ENCODE data around the gene MAGI2. TPM values are rescaled to one million over a fixed set of nuclear protein-coding genes. Genes with fewer than 3 reads are reported as not detected.

MAGI2 gene
- total RNA-seq, 4 donors from 2014 or later = 0.23 to 5.5 (median 0.45) TPM

DNA sequence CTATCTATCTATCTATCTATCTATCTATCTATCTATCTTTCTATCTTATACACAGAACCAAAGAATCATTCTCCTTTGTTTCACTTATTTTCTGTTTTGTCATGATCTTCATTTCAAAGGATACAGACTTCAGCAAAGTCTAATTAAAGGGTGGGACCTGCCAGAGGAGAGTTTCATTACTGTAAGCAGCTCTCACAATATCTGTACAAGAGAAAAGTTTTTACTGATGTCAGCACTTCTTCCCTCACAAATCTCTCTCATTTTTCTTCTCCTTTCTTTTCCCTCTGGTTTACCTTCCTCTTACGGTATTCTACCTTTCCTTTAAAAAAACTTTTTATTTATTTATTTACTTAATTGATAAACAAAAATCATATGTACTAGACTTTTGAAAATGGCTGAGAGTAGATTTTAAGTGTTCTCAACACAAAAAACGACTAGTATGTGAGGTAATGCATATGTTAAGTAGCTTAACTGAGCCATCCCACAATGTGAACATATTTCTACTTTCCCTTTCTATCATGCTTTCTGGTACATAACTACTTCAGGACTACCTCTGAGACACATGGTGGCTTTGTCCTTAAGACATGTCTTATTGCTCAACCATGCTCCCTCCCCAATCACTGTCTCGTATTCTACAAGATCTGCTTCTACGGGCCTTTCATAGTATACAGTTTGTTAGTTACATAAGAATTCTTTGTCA is 955.6 kb downstream of the MAGI2 start:
- TF ChIP-seq POLR2A (IDR thresholded peaks at IDR 0.05) = no peak
- TF ChIP-seq, protein P1, sequence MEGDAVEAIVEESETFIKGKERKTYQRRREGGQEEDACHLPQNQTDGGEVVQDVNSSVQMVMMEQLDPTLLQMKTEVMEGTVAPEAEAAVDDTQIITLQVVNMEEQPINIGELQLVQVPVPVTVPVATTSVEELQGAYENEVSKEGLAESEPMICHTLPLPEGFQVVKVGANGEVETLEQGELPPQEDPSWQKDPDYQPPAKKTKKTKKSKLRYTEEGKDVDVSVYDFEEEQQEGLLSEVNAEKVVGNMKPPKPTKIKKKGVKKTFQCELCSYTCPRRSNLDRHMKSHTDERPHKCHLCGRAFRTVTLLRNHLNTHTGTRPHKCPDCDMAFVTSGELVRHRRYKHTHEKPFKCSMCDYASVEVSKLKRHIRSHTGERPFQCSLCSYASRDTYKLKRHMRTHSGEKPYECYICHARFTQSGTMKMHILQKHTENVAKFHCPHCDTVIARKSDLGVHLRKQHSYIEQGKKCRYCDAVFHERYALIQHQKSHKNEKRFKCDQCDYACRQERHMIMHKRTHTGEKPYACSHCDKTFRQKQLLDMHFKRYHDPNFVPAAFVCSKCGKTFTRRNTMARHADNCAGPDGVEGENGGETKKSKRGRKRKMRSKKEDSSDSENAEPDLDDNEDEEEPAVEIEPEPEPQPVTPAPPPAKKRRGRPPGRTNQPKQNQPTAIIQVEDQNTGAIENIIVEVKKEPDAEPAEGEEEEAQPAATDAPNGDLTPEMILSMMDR (IDR thresholded peaks at IDR 0.05) = no peak
- WGBS, 2 donors = 72 to 73% methylated on average over 4 of the region's 4 CpGs

DNA sequence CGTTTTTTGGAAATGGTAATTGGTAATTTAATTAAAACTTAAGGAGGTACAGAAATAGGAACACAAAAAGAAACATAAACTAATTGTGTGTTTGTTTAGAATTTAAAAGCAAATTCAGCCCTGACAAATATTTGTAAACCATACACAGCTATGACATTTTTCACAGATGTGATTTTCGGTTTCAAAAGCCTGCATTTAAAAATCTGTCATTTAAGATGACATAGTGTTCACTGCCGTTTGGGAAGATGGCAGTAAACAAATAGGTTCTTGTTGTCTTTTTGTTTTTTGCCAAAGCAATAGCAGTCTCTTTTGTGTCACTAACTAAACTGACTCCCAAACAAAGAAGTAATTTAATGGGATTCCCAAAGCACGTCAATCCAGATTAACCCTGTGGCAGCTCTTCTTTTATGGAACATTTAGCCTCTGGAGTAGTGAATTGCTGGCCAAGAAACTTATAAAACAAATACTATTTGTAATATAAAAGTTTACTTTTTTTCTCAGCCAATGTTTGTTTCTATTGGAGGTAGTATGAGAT is 957.3 kb downstream of the MAGI2 start:
- intact Hi-C loops (cut with DNase I) = no loop called here
- no peaks in the 10 kb centered on the region for H3K9me3 ChIP-seq
- no peaks in the 10 kb centered on the region for H3K27me3 ChIP-seq
- H3K27ac ChIP-seq = no peak overlapping the region
- H3K4me1 ChIP-seq = no peaks in the 10 kb centered on the region
- WGBS, 2 donors = 44 to 45% methylated on average over 4 of the region's 4 CpGs
- TF ChIP-seq POLR2A (IDR thresholded peaks at IDR 0.05) = no peak
- TF ChIP-seq, protein P1 (IDR thresholded peaks at IDR 0.05) = no peak
- H3K36me3 ChIP-seq = no peaks in the 10 kb centered on the region
- DNase-seq = no peak
- H3K4me3 ChIP-seq = no peak overlapping the region

More for the DNA sequence above, 955.6 kb downstream of the MAGI2 start:
- no peak overlapping the region for H3K4me3 ChIP-seq
- no peaks in the 10 kb centered on the region for H3K36me3 ChIP-seq
- DNase-seq = no peak
- intact Hi-C loops (cut with DNase I) = no loop called here
- H3K27ac ChIP-seq = no peak overlapping the region
- H3K9me3 ChIP-seq = no peaks in the 10 kb centered on the region
- H3K4me1 ChIP-seq = no peaks in the 10 kb centered on the region
- no peaks in the 10 kb centered on the region for H3K27me3 ChIP-seq

DNA sequence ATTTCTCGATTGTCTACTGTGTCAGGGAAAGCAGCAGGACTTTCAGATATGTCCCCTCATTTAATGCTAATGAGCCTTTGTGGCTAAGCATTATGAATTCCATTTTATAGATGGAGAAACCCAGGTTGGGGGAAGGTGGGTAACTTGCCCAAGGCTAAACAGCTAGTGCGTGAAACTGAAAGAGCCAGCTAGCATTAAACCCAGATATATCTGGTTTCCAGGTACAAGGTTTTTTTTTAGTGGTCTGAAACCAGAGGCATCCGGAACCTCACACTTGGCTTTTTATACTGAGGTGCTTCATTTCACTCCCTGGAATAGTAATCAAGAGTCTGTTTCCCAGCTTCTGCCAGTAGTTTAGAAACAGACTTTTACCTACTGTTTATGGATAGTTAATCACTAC is 960.1 kb downstream of the MAGI2 start:
- H3K27me3 ChIP-seq = no peaks in the 10 kb centered on the region
- no peaks in the 10 kb centered on the region for H3K4me1 ChIP-seq
- no peak overlapping the region for H3K4me3 ChIP-seq
- TF ChIP-seq, protein P1 (IDR thresholded peaks at IDR 0.05) = no peak
- TF ChIP-seq POLR2A (IDR thresholded peaks at IDR 0.05) = no peak
- H3K9me3 ChIP-seq = no peaks in the 10 kb centered on the region
- DNase-seq = no peak
- no peaks in the 10 kb centered on the region for H3K36me3 ChIP-seq
- no peak overlapping the region for H3K27ac ChIP-seq
- 88 to 90% methylated on average over 3 of the region's 3 CpGs for WGBS, 2 donors
- intact Hi-C loops (cut with DNase I) = no loop called here

DNA sequence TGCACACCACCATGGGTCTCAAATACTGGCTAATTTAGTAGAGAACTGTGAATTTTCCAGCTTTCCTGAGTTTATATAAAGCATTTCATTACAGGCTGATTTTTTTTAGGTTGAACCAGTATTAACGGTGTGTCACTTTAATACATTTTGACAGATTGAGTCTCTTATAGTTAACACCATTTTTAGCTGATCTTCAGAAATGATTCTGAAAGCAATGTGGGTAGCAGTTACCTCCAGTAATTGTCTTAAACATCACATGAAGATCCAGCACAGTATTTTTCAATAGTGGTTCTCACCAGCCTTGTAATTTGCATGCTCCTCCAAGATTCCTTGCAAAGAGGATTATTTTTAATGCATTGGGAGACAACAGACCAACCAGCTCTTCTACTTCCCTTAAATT is 961.3 kb downstream of the MAGI2 start:
- H3K9me3 ChIP-seq = no peaks in the 10 kb centered on the region
- intact Hi-C loops (cut with DNase I) = no loop called here

DNA sequence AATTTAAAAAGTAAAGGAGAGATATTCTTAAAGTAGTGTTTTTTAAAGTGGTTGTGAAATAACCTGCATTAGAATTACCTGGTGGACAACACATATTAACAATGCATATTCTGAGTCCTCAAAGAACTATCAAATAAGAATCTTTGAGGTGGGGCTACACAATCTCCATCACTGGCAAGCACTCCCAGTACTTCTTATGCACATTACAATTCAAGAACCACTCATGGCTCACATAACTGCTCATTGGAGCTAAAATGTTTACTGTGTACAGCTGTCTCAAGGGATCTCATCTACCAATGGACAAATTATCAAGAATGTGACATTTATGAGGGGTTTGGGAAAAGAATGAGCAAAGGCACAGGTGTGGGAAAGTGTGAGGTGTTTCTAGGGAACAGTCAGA is 962.9 kb downstream of the MAGI2 start:
- H3K27me3 ChIP-seq = no peaks in the 10 kb centered on the region
- TF ChIP-seq POLR2A (IDR thresholded peaks at IDR 0.05) = no peak
- TF ChIP-seq, protein P1 (IDR thresholded peaks at IDR 0.05) = no peak
- intact Hi-C loops (cut with DNase I) = no loop called here

More for the DNA sequence above, 961.3 kb downstream of the MAGI2 start:
- no peak for TF ChIP-seq POLR2A (IDR thresholded peaks at IDR 0.05)
- TF ChIP-seq, protein P1 (IDR thresholded peaks at IDR 0.05) = no peak
- no peaks in the 10 kb centered on the region for H3K36me3 ChIP-seq
- H3K4me1 ChIP-seq = no peaks in the 10 kb centered on the region
- no peak for DNase-seq
- 92 to 96% methylated on average over 1 of the region's 1 CpG for WGBS, 2 donors
- no peak overlapping the region for H3K27ac ChIP-seq
- H3K27me3 ChIP-seq = no peaks in the 10 kb centered on the region
- H3K4me3 ChIP-seq = no peak overlapping the region

More for the DNA sequence above, 962.9 kb downstream of the MAGI2 start:
- Histone ChIP-seq H3K27ac (no peak overlapping the region), H3K4me1 (no peaks in the 10 kb centered on the region), H3K36me3 (no peaks in the 10 kb centered on the region), H3K4me3 (no peak overlapping the region), H3K9me3 (no peaks in the 10 kb centered on the region)
- DNase-seq = no peak

Data from esophagus squamous epithelium (tissue), 5 donors.